GM18868 (cell line): Measurements from ENCODE around the gene RUNX3.
A peak's percentile ranks its signal among the peaks of the same experiment; 100 is the strongest.

Experiments
- ATAC-seq: cut with Tn5 transposase; IDR thresholded peaks from one replicate; pipeline ENCODE4 v1.9.1; 2021; ENCODE audit warnings: mild to moderate bottlenecking, moderate library complexity; ENCODE audit not compliant: unreplicated experiment

The RUNX3 gene

GRCh38 chr1:24931146-24931467 is 1.0 kb upstream of the RUNX3 start:
- ATAC-seq = no peak

DNA sequence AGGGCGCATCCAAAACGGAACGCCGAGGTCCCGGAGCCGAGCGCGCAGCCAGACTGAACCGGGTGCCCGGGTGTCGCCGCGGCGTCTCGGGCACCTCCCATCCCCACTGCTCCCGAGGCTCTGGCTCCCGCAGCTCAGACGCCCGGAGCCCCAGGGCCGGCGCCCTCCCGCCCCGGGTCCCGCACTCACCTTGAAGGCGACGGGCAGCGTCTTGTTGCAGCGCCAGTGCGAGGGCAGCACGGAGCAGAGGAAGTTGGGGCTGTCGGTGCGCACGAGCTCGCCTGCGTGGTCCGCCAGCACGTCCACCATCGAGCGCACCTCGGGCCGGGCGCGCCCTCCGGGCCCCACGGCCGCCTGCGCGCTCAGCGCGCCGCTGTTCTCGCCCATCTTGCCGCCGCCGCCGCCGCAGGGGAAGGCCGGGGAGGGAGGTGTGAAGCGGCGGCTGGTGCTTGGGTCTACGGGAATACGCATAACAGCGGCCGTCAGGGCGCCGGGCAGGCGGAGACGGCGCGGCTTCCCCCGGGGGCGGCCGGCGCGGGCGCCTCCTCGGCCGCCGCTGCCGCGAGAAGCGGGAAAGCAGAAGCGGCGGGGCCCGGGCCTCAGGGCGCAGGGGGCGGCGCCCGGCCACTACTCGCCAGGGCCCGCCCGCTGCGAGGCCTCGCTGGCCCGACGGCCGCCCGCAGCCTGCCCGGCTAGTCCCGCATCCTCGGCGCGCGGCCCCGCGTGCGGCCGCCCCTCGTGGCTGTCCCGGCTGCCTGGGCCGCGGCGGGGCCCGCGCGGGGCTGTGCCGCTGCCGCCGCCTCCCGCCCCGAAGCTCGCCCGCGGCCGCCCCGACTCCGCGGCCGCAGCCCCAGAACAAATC is 447 bp downstream of the RUNX3 start:
- ATAC-seq = peak; percentile 3

GRCh38 chr1:24928689-24929397 is 1.2 kb downstream of the RUNX3 start:
- ATAC-seq = no peak

DNA sequence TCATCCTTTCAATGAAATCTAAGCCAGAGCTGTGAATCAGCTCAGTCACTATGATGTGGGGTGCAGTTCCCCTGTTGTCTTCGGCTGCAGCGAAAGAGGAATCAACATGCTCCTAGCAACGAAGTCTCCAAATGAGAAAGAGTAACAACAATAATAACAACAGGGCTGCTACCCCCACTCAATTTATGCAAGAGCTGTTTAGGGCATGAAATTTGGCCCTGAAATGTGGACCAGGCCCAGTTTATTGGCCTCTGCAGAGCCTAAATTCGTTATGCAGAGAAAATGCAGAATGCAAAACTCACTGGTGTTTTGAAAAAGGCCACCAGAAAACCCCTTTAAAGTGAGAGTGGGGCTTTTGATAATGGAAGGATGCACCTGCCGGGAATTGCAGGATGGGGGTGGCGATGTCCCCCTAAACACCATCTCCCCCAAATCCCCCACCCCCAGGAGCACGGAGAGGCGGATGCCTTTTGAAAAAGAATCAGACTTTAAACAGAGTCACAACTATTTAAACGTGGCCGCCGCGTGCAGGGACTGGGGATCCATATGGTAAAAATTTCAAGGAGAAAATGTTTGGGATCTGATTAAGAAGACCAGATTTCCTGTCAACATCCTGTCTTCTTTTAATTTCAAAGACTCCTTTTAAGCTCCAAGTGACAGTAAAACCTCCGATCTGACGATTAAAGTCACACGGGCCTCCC is 1.9 kb downstream of the RUNX3 start:
- ATAC-seq = no peak

DNA sequence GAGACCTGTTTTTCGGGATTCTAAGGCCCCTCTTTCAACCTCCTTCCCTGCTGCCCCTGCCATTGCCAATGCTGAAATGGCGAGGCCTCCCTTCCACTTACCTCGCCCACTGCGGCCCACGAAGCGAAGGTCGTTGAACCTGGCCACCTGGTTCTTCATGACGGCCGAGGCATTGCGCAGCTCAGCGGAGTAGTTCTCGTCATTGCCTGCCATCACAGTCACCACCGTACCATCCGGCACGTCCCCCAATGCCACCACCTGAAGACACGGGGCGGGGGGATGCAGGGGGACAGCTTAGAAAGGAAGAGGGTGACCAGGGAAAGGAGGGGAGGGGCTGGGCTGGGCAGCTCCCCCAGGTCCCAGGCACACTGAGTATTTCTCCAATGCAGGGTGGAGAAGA is 2.6 kb downstream of the RUNX3 start:
- no peak for ATAC-seq

DNA sequence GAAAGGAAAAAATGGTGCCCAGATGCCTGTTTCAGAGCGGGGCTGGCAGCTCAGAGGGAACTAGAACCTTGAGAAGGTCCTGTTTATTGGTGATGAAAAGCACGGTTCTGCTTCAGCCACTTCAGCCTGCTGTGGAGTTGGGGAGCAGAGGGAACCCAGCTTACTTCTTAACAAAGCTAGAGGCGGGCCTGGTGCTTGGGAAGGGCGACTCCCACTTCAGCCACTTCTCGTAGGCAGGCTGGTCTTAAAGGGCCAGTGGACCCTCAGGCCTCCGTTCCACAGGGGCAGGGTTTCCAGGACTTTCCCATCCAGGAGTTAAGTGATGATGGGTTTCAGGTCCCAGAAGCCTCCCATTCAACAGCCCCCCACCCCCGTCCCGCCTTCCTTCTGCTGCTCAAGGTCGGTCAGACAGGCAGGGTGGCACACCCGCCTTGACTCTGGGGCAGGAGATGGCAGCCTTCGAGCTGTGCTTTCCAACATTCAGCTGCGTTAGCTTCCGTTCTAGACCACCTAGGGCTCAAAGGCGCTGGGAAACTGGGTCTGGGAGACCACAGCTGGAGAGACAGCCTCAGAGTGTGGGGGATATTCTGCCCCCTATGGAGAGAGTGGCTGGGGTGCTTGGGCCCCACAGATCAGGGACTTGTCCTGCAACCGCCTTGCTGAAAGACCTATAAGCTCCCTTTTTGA is 3.4 kb downstream of the RUNX3 start:
- no peak for ATAC-seq

- ATAC-seq = no peak
These were observed 4.1 kb downstream of the RUNX3 start for GRCh38 chr1:24925963-24926362.

- ATAC-seq = no peak
These were observed 4.8 kb downstream of the RUNX3 start for GRCh38 chr1:24925082-24925779.

DNA sequence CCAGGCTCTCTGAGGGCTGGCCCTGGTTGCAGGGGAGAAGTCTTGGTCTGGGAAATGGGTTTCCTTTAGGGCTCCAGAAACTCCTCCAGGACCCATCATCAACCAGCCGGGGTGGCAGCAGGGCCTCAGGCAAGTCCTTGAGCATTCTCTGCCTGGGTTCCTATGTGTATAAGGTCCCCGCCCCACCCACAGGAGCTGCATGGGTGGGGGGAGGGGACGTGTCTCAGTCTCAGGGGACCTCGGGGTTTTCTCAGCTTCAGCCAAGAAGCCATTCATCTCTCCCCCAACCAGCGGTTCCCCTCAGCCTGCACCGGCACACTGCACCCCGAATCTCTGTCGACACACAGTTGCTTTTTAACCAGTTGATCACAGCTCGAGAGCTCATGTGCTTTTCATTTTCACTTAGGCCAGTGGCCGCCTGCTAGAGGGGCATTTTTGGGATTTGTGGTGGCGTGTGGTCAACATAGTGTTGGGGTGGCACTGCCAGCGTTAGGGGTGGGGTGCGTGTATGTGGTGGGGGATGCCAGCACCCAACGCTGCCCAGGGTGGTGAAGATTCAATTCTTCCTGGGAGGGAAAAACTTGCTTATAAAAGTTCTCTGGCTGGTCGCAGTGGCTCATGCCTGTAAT is 6.5 kb downstream of the RUNX3 start:
- peak; percentile 38 for ATAC-seq

GRCh38 chr1:24921938-24922662 is 8.0 kb downstream of the RUNX3 start:
- ATAC-seq = no peak

DNA sequence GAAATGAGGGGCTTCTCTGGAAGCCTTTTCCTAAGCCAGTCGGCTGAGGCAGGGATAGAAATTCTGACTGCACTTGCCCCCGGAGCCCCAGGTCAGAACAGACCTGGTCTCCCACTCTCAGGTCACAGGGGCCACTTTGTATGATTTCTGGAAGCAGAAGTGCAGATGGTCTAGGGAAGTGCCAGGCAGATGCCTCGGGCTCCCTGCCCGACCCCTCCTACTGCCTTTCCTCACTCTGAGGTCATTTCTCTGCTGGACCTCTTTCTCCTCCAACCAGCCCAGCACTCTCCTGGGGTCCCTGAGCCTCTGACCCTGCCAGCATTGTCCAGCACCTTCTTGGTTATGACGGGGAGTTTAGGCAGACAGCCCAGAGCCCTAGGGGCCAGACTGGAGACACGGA is 8.7 kb downstream of the RUNX3 start:
- no peak for ATAC-seq

- ATAC-seq = no peak
These were observed 9.5 kb downstream of the RUNX3 start for GRCh38 chr1:24920533-24920925.

- ATAC-seq = no peak
These were observed 10.1 kb downstream of the RUNX3 start for GRCh38 chr1:24919791-24920532.

DNA sequence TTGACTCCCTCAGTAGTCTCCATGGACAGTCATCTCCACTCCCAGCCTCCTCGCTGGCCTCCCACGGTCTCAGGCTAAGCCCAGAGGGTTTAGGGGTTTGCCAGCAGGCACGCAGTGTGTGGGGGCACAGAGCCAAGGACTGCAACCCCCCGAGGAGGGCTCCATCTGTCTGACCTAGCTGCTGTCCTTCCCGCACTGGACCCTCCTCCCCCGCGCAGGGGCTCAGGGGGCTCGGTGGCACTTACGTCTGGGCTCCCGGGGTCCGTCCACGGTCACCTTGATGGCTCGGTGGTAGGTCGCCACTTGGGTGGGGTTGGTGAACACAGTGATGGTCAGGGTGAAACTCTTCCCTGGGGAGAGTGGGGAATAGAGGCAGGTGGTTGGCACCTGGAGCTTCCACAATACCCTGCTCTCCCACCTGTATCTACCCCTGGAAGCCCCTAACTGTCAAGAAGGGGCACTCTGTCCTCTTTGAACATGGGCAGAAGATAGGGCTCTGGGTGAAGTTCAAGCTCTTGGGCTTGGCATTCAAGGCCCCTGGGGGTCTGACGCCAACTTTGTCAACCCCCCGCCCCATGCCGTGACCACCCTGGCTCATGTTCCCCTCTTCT is 11.0 kb downstream of the RUNX3 start:
- ATAC-seq = no peak

DNA sequence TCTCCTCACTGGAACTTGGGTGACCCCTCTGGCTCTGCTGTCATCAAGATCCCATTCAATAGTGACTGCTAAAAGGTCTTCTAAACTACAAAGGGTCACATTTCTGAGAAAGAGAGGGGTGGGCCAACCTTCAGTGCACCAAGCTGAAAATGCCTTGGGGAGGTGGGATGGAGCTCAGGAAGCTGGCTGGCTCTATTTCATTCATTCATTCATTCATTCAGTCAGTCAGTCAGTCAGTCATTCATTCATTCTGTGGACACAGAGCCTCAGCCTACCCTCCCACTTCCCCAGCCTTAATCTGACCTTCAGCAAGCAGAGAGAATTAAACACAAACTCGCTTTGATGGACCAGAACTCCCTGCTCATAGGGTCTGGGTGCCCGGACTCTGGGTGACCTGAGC is 11.7 kb downstream of the RUNX3 start:
- ATAC-seq = no peak

DNA sequence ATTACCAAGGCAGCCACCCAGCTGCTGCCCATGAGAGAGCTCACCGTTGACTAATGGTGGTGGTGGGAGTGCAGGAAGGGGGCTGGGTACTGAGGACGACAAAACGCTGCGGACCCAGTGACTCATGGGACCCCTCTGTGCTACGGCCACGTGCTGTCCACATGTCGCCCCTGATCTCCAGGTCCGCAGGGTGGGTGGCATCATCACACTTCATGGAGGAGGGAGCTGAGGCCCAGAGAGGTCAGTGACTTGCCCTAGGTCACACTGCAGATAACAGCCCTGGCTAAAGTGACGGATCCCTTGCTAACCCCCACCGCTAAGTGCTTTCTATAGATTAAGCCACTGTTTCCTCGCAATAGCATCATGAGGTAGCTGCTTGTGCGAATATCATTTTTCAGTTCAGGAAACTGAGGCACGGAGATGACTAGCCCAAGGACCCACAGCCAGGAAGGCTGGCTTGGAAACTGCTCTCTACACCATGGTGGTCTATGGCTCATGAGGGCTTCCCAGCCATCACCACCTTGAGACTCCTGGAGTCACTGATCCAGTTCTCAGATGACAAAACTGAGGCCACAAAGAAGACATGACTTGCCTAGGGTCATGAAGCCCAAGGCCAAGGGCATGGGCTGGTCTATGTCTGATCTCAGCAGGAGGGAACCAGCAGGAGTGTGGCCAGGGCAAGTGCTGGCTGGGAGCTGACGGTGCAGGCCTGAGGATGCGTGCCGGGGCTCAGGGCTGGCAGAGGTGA is 12.6 kb downstream of the RUNX3 start:
- no peak for ATAC-seq

- ATAC-seq = no peak
These were observed 14.1 kb downstream of the RUNX3 start for GRCh38 chr1:24915816-24916602.
